Measurements from ENCODE around the gene APOO. TPM values are rescaled to one million over a fixed set of nuclear protein-coding genes. Genes with fewer than 3 reads are reported as not detected.

Gene APOO
- total and polyA plus RNA-seq, 2 of the 13 experiments (the other 11 are each of a cell fraction or from before 2014, with no cell fraction given), result 9.7 to 22.1 TPM

DNA sequence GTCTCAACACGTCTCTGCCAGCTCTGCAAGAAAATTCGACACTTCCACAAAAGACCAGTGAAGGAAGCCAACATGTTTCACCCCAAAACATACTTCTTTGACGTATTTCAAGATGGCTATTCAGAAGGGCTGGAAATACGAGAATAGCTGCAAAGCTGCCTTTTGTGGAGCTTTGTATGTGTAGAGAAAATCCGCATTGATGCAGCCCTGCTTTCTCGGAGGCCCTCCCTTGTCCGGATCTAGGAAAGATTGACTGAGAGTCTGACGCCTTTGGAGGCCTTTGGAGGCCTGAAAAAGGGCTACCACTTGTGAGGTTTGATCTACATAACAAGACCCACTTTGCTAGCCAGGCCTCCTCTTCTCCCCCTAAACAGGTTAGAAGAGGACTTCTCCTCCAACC lies 112.5 kb downstream of the APOO start:
- Histone ChIP-seq H2AFZ (ENCODE audit: low read length) (no peak overlapping the region), H3K4me1 (ENCODE audit: insufficient read depth, low read length) (0 out of 2 replicates have a peak, but pooled peaks cover 2% of the 10 kb centered on the region), H3K4me3 (replicated peaks in 1 of 3; ENCODE audit: insufficient read depth in 1 of 3, low read depth in 2 of 3, low read length in 3 of 3) (no peak overlapping the region), H3K79me2 (ENCODE audit: insufficient read depth, low read length) (no peaks in the 10 kb centered on the region), H4K20me1 (ENCODE audit: insufficient read depth, low read length) (no peaks in the 10 kb centered on the region), H3K9me3 (ENCODE audit: low read length) (no peaks in the 10 kb centered on the region), H3K27me3 (ENCODE audit: control insufficient read depth in 1 of 2, insufficient read depth in 2 of 2, low read length in 2 of 2) (no peaks in the 10 kb centered on the region), H3K9ac (ENCODE audit: insufficient read depth, low read depth, low read length) (no peak overlapping the region), H3K4me2 (ENCODE audit: low read depth, low read length) (no peak overlapping the region), H3K27ac (ENCODE audit: extremely low read length, insufficient read depth, low read length) (no peak overlapping the region), H3K36me3 (replicated peaks in 1 of 2; ENCODE audit: control insufficient read depth in 1 of 2, insufficient read depth in 2 of 2, low read length in 2 of 2) (no peaks in the 10 kb centered on the region)
- FAIRE-seq (no peak), ATAC-seq (no peak), DNase-seq (ENCODE audit: low spot score) (no peak)
- ChIA-PET POLR2A (no interaction called here), CTCF (ENCODE audit: low intra/inter-chr PET ratio, low total read pairs) (no interaction called here)
- TF ChIP-seq, protein P1, sequence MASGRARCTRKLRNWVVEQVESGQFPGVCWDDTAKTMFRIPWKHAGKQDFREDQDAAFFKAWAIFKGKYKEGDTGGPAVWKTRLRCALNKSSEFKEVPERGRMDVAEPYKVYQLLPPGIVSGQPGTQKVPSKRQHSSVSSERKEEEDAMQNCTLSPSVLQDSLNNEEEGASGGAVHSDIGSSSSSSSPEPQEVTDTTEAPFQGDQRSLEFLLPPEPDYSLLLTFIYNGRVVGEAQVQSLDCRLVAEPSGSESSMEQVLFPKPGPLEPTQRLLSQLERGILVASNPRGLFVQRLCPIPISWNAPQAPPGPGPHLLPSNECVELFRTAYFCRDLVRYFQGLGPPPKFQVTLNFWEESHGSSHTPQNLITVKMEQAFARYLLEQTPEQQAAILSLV (CRISPR knock-in tag; IDR thresholded peaks at IDR 0.05; ENCODE audit: borderline replicate concordance), result no peak
- TF ChIP-seq ZNF224 (CRISPR knock-in tag; IDR thresholded peaks at IDR 0.05) (no peak), ZNF230 (CRISPR knock-in tag; IDR thresholded peaks at IDR 0.05) (no peak), ZIK1 (CRISPR knock-in tag; IDR thresholded peaks at IDR 0.05; ENCODE audit: borderline replicate concordance, low read depth) (no peak), YY1 (IDR thresholded peaks at IDR 0.05; ENCODE audit: insufficient read depth, insufficient replicate concordance, low read depth, low read length) (no peak), ZNF550 (CRISPR knock-in tag; IDR thresholded peaks at IDR 0.05; ENCODE audit: borderline replicate concordance) (no peak), MAFF (IDR thresholded peaks at IDR 0.05; ENCODE audit: low read depth, low read length) (no peak), MTF1 (CRISPR knock-in tag; IDR thresholded peaks at IDR 0.05) (no peak), ZSCAN29 (CRISPR knock-in tag; conservative IDR thresholded peaks at IDR 0.05) (no peak), MEF2D (CRISPR knock-in tag; IDR thresholded peaks at IDR 0.05) (no peak), ZNF34 (CRISPR knock-in tag; IDR thresholded peaks at IDR 0.05; ENCODE audit: borderline replicate concordance) (no peak), SP5 (CRISPR knock-in tag; IDR thresholded peaks at IDR 0.05; ENCODE audit: borderline replicate concordance, low read depth) (no peak), ZNF766 (CRISPR knock-in tag; IDR thresholded peaks at IDR 0.05; ENCODE audit: borderline replicate concordance) (no peak), REPIN1 (CRISPR knock-in tag; IDR thresholded peaks at IDR 0.05; ENCODE audit: borderline replicate concordance, low read depth) (no peak), ATF7 (IDR thresholded peaks at IDR 0.05) (no peak), ATF7 (CRISPR knock-in tag; IDR thresholded peaks at IDR 0.05) (no peak), NFIB (CRISPR knock-in tag; IDR thresholded peaks at IDR 0.05; ENCODE audit: borderline replicate concordance) (no peak), ARNTL (CRISPR knock-in tag; IDR thresholded peaks at IDR 0.05) (no peak)
- TF ChIP-seq, protein P2, sequence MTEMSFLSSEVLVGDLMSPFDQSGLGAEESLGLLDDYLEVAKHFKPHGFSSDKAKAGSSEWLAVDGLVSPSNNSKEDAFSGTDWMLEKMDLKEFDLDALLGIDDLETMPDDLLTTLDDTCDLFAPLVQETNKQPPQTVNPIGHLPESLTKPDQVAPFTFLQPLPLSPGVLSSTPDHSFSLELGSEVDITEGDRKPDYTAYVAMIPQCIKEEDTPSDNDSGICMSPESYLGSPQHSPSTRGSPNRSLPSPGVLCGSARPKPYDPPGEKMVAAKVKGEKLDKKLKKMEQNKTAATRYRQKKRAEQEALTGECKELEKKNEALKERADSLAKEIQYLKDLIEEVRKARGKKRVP (CRISPR knock-in tag; IDR thresholded peaks at IDR 0.05), result no peak
- TF ChIP-seq, protein P3, sequence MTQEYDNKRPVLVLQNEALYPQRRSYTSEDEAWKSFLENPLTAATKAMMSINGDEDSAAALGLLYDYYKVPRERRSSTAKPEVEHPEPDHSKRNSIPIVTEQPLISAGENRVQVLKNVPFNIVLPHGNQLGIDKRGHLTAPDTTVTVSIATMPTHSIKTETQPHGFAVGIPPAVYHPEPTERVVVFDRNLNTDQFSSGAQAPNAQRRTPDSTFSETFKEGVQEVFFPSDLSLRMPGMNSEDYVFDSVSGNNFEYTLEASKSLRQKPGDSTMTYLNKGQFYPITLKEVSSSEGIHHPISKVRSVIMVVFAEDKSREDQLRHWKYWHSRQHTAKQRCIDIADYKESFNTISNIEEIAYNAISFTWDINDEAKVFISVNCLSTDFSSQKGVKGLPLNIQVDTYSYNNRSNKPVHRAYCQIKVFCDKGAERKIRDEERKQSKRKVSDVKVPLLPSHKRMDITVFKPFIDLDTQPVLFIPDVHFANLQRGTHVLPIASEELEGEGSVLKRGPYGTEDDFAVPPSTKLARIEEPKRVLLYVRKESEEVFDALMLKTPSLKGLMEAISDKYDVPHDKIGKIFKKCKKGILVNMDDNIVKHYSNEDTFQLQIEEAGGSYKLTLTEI (CRISPR knock-in tag; conservative IDR thresholded peaks at IDR 0.05), result no peak
- TF ChIP-seq, protein P4, sequence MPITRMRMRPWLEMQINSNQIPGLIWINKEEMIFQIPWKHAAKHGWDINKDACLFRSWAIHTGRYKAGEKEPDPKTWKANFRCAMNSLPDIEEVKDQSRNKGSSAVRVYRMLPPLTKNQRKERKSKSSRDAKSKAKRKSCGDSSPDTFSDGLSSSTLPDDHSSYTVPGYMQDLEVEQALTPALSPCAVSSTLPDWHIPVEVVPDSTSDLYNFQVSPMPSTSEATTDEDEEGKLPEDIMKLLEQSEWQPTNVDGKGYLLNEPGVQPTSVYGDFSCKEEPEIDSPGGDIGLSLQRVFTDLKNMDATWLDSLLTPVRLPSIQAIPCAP (CRISPR knock-in tag; IDR thresholded peaks at IDR 0.05; ENCODE audit: low read depth), result no peak
- 92% methylated on average over 8 of the region's 8 CpGs for WGBS (ENCODE audit: low lambda C conversion rate)
- in situ Hi-C loops (cut with HindIII; ENCODE audit: extremely low pct_ligation_motif_present, low pct_unique_long_range_greater_than_20kb), result no loop called here
- intact Hi-C loops (cut with micrococcal nuclease; ENCODE audit: unreplicated experiment), result no loop called here
- no TSS peak for BruUV-seq (replicated peaks)
